Measurements from ENCODE around the gene RPTOR. TPM values are rescaled to one million over a fixed set of nuclear protein-coding genes. Genes with fewer than 3 reads are reported as not detected.

Gene RPTOR
- total RNA-seq, 4 donors from 2014 or later = 34.1 to 65.8 (median 43.6) TPM

DNA sequence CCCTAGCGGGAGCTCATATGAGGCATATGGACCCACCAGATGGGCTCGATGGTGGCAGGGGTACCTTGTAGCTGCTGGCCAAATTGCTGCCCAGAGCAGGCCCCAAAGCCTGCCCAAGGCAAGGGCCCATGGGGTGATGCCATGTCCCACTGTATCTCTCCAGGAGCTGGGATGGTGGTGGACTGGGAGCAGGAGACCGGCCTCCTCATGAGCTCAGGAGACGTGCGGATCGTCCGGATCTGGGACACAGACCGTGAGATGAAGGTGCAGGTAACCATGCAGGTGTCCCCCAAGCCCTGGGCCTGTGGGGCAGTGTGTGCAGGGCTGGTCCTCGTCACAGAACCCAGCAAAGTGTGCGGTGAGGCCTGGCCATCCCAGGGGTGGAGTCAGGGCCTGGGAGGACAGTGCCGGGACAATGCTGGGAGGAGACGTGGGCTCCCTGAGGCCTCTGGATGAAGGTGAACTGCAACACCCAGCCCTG lies 412.9 kb downstream of the RPTOR start:
- no peak for DNase-seq (ENCODE audit: extremely low spot score)
- Histone ChIP-seq H3K4me3 (no peak overlapping the region), H3K36me3 (peaks cover 0 to 25% (median 7%) of the 10 kb centered on the region in 4 donors), H3K9me3 (no peaks in the 10 kb centered on the region), H3K27ac (replicated peaks in 1 of 4) (peak overlapping the region; percentile 91 to 95 (median 95)), H3K4me1 (peaks cover 23 to 43% (median 40%) of the 10 kb centered on the region in 4 donors), H3K27me3 (no peaks in the 10 kb centered on the region)
- intact Hi-C loops (cut with DNase I) = no loop called here
- no peak for TF ChIP-seq POLR2AphosphoS5 (IDR thresholded peaks at IDR 0.05)
- TF ChIP-seq, protein P1, sequence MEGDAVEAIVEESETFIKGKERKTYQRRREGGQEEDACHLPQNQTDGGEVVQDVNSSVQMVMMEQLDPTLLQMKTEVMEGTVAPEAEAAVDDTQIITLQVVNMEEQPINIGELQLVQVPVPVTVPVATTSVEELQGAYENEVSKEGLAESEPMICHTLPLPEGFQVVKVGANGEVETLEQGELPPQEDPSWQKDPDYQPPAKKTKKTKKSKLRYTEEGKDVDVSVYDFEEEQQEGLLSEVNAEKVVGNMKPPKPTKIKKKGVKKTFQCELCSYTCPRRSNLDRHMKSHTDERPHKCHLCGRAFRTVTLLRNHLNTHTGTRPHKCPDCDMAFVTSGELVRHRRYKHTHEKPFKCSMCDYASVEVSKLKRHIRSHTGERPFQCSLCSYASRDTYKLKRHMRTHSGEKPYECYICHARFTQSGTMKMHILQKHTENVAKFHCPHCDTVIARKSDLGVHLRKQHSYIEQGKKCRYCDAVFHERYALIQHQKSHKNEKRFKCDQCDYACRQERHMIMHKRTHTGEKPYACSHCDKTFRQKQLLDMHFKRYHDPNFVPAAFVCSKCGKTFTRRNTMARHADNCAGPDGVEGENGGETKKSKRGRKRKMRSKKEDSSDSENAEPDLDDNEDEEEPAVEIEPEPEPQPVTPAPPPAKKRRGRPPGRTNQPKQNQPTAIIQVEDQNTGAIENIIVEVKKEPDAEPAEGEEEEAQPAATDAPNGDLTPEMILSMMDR (IDR thresholded peaks at IDR 0.05) = no peak
- no peak for TF ChIP-seq POLR2A (IDR thresholded peaks at IDR 0.05; ENCODE audit: low read depth)
- no peak for TF ChIP-seq EP300 (IDR thresholded peaks at IDR 0.05)
- 97% methylated on average over 10 of the region's 12 CpGs for WGBS

DNA sequence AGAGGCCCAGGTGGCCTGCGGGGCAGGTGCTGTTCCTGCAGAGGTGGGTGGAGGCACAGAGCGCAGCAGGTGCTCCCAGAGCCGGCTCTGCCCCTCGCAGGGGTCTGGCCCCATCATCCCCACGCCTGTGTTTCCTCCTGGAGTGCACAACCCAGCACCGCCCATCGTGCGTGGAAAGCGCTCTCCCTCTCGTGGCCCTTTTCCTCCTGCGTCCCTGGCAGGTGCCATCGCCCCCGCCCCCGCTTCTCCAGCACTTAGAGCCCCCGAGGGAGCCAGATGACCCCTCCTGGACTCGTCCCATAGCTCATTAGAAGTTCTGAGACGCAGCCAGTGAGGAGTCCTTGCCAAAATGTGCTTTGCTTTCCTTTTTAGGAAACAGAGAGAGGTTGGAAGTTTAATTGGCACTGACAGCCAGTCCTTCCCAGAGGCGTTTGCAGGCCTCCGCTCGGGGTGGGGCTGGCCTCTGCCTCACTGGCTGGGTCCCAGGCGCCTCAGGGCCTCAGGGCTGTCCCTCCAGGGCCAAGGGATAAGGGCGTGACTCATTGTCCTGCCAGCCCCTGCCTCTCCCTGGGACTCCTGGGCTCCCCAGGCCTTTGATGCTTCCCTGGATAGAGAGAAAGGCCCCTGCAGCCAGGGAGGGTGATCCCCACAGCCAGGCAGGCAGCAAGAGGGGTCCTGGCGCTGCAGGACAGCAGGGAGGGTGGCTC lies 414.8 kb downstream of the RPTOR start:
- DNase-seq (ENCODE audit: extremely low spot score) = peak; percentile 94
- Histone ChIP-seq H3K4me3 (peak overlapping the region in 3 of 4 donors; percentile 16 to 31 (median 28)), H3K27ac (replicated peaks in 1 of 4) (peak overlapping the region; percentile 91 to 95 (median 95)), H3K36me3 (peaks cover 7 to 27% (median 19%) of the 10 kb centered on the region in 4 donors), H3K4me1 (peaks cover 23 to 46% (median 41%) of the 10 kb centered on the region in 4 donors), H3K9me3 (no peaks in the 10 kb centered on the region), H3K27me3 (no peaks in the 10 kb centered on the region)
- peak; percentile 41 for TF ChIP-seq EP300 (IDR thresholded peaks at IDR 0.05)
- TF ChIP-seq POLR2AphosphoS5 (IDR thresholded peaks at IDR 0.05) = peak; percentile 82 to 84
- no peak for TF ChIP-seq POLR2A (IDR thresholded peaks at IDR 0.05; ENCODE audit: low read depth)
- TF ChIP-seq, protein P1 (IDR thresholded peaks at IDR 0.05) = peak in 1 of 3 experiments; percentile 31
- WGBS = 0% methylated on average over 1 of the region's 23 CpGs
- intact Hi-C loops (cut with DNase I) = no loop called here

DNA sequence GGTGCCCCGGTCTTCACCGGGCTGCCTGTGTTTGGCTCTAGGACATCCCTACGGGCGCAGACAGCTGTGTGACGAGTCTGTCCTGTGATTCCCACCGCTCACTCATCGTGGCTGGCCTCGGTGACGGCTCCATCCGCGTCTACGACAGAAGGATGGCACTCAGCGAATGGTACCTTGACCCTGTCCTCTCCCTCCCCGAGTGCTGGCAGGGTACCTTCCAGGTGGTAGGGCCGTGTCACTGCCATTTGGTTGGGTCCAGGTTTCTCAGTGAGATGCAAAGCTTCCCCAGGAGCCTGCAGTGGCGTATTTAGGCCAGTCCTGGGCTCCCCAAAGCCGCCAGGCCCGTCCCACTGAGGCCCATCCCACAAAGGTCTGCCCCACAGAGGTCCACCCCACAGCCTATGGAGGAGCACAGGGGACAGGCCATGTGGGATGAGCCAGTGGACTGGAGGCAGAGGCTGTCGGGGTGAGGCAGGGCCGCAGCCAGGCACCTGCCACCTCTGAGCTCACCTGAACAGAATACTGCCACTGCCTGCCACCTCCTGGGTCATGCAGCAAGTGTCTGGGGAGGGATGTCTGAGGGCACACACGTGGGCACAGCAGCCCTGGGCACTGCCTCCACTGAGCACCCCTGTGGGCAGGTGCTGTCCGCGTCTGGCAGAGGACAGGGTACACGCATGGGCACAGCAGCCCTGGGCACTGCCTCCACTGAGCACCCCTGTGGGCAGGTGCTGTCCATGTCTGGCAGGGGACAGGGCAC lies 415.6 kb downstream of the RPTOR start:
- WGBS = 58% methylated on average over 5 of the region's 24 CpGs
- no peak for DNase-seq (ENCODE audit: extremely low spot score)
- peaks cover 23 to 46% (median 41%) of the 10 kb centered on the region in 4 donors for H3K4me1 ChIP-seq
- intact Hi-C loops (cut with DNase I) = no loop called here
- H3K36me3 ChIP-seq = peaks cover 14 to 29% (median 26%) of the 10 kb centered on the region in 4 donors
- peak overlapping the region; percentile 91 to 95 (median 95) for H3K27ac ChIP-seq (replicated peaks in 1 of 4)
- H3K27me3 ChIP-seq = no peaks in the 10 kb centered on the region
- peak overlapping the region in 3 of 4 donors; percentile 16 to 31 (median 28) for H3K4me3 ChIP-seq
- H3K9me3 ChIP-seq = no peaks in the 10 kb centered on the region
- TF ChIP-seq POLR2A (IDR thresholded peaks at IDR 0.05; ENCODE audit: low read depth) (no peak), POLR2AphosphoS5 (IDR thresholded peaks at IDR 0.05) (no peak), EP300 (IDR thresholded peaks at IDR 0.05) (no peak)
- TF ChIP-seq, protein P1 (IDR thresholded peaks at IDR 0.05) = no peak

DNA sequence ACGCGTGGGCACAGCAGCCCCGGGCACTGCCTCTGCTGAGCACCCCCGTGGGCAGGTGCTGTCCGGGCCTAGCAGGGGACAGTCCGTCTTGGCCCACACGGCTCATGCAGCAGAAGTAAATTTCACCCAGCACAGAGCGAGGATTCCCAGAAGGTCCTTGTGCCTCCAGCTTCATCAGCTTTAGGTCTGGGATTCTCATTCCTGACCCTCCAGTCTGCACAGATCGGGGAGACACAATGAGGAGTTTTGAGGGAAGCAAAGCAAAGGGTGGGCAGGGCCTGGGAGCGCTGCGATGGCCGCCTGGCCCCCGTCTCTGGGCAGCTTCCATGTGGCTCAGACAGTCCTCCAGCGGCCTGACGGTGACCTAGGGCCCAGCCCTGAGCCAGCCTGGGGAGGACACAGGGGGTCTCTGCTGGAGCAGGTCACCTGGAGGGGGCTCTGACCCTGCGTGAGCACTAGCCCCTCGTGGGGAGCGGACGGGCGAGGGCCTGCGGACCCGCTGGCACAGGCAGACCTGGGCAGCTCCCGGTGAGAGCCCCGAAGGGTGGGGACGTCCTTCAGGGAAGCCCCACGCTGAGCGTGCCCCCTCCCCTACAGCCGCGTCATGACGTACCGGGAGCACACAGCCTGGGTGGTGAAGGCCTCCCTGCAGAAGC lies 416.3 kb downstream of the RPTOR start:
- Histone ChIP-seq H3K27me3 (no peaks in the 10 kb centered on the region), H3K9me3 (no peaks in the 10 kb centered on the region), H3K4me1 (peaks cover 23 to 46% (median 41%) of the 10 kb centered on the region in 4 donors), H3K4me3 (no peak overlapping the region), H3K36me3 (peaks cover 14 to 36% (median 29%) of the 10 kb centered on the region in 4 donors), H3K27ac (replicated peaks in 1 of 4) (peak overlapping the region; percentile 91 to 95 (median 95))
- TF ChIP-seq POLR2A (IDR thresholded peaks at IDR 0.05; ENCODE audit: low read depth) (no peak), POLR2AphosphoS5 (IDR thresholded peaks at IDR 0.05) (no peak), EP300 (IDR thresholded peaks at IDR 0.05) (no peak)
- TF ChIP-seq, protein P1 (IDR thresholded peaks at IDR 0.05) = no peak
- DNase-seq (ENCODE audit: extremely low spot score) = no peak
- WGBS = 79% methylated on average over 25 of the region's 31 CpGs
- intact Hi-C loops (cut with DNase I) = no loop called here

Measured in esophagus muscularis mucosa (tissue), 4 donors.